K562 (cell line): ENCODE data around the gene C6orf15. TPM values are rescaled to one million over a fixed set of nuclear protein-coding genes. Genes with fewer than 3 reads are reported as not detected.

ENCODE experiments used
- ATF1 ChIP-seq, 2 experiments: fragments of 450-650 bp in 1 of 2; IDR thresholded peaks; 2 replicates each; pipeline ENCODE4 v1.6.1; 2016; ENCODE audit warnings: missing compliant biosample characterization in 1 of 2, missing genetic modification characterization in 1 of 2
- C11orf30 ChIP-seq: fragments of 450-650 bp; IDR thresholded peaks from 2 replicates; pipeline ENCODE4 v1.6.1; 2016; ENCODE audit warnings: low read depth, mild to moderate bottlenecking
- CBFA2T2 ChIP-seq: fragments of 450-650 bp; conservative IDR thresholded peaks from 2 replicates; pipeline ENCODE4 v1.6.1; 2017; ENCODE audit warnings: mild to moderate bottlenecking
- CCNT2 ChIP-seq: IDR thresholded peaks from 2 replicates; pipeline ENCODE4 v1.6.1; 2011; ENCODE audit warnings: borderline replicate concordance, low read depth, mild to moderate bottlenecking, moderate library complexity, mixed read lengths, low read length; ENCODE audit not compliant: insufficient read length; ENCODE audit errors: extremely low read depth
- CXXC5 ChIP-seq: fragments of 250-450 bp; sonication (Bioruptor Pico); IDR thresholded peaks from 2 replicates; pipeline ENCODE4 v1.8.0; 2022; ENCODE audit warnings: inconsistent platforms, mild to moderate bottlenecking, moderate library complexity
- EP300 ChIP-seq: IDR thresholded peaks from 2 replicates; pipeline ENCODE4 v1.6.1; 2012; ENCODE audit warnings: low read length, improper control_type of control experiment
- FOXM1 ChIP-seq, 2 experiments: fragments of 450-650 bp in 1 of 2; sonication (generic) in 1 of 2; formaldehyde crosslinking in 1 of 2; IDR thresholded peaks; 2 replicates each; pipeline versions ENCODE4 v1.6.1 to v1.9.0; 2017 to 2022; ENCODE audit warnings: low read depth in 2 of 2, mild to moderate bottlenecking in 2 of 2, missing genetic modification reagents in 1 of 2, moderate library complexity in 1 of 2
- GABPB2 ChIP-seq: fragments of 250-450 bp; sonication (Bioruptor Pico); conservative IDR thresholded peaks from 2 replicates; pipeline ENCODE4 v1.5.1; 2021; ENCODE audit warnings: mild to moderate bottlenecking
- KLF16 ChIP-seq: IDR thresholded peaks from 2 replicates; pipeline ENCODE4 v1.6.1; 2016; ENCODE audit warnings: antibody characterized with exemption
- NFE2 ChIP-seq: IDR thresholded peaks from 2 replicates; pipeline ENCODE4 v1.6.1; 2014; ENCODE audit warnings: antibody characterized with exemption, low read depth
- NFXL1 ChIP-seq: fragments of 450-650 bp; formaldehyde crosslinking; IDR thresholded peaks from 2 replicates; pipeline ENCODE4 v1.4.0; 2021; ENCODE audit warnings: mild to moderate bottlenecking
- SMARCA5 ChIP-seq: fragments of 450-650 bp; IDR thresholded peaks from 2 replicates; pipeline ENCODE4 v1.6.1; 2016
- SMARCE1 ChIP-seq: fragments of 450-650 bp; IDR thresholded peaks from 2 replicates; pipeline ENCODE4 v1.7.1; 2016; ENCODE audit warnings: mild to moderate bottlenecking
- SPI1 ChIP-seq: IDR thresholded peaks from 2 replicates; pipeline ENCODE4 v1.6.1; 2011; ENCODE audit warnings: low read depth, low read length, control low read depth, borderline replicate concordance
- SREBF2 ChIP-seq: sonication (generic); formaldehyde crosslinking; IDR thresholded peaks from 2 replicates; pipeline ENCODE4 v1.4.0; 2020; ENCODE audit warnings: mild to moderate bottlenecking, missing genetic modification reagents
- TAL1 ChIP-seq: fragments of 450-650 bp; IDR thresholded peaks from 2 replicates; pipeline ENCODE4 v1.6.1; 2016; ENCODE audit warnings: mild to moderate bottlenecking
- WHSC1 ChIP-seq: IDR thresholded peaks from one replicate; pipeline ENCODE4 v1.6.1; 2012; ENCODE audit warnings: low read length, control low read depth, inconsistent platforms
- ZKSCAN1 ChIP-seq: fragments of 150-350 bp; IDR thresholded peaks from 2 replicates; pipeline ENCODE4 v1.6.1; 2016; ENCODE audit warnings: low read depth, low read length
- ZNF133 ChIP-seq: fragments of 250-450 bp; sonication (Bioruptor Pico); IDR thresholded peaks from 2 replicates; pipeline ENCODE4 v1.4.0; 2020; ENCODE audit warnings: mild to moderate bottlenecking
- ZNF311 ChIP-seq: fragments of 250-450 bp; sonication (Bioruptor Pico); IDR thresholded peaks from 2 replicates; pipeline ENCODE4 v1.4.0; 2020; ENCODE audit warnings: mild to moderate bottlenecking, moderate library complexity
- ZNF431 ChIP-seq: sonication (generic); formaldehyde crosslinking; IDR thresholded peaks from 2 replicates; pipeline ENCODE4 v1.8.0; 2022; ENCODE audit warnings: mild to moderate bottlenecking, missing genetic modification reagents
- polyA plus RNA-seq, 8 experiments: library from polyadenylated mRNA; depleted of rRNA in 4 of 8; stranded (reverse) in 5 of 8; unstranded in 3 of 8; fragments of >200 nt; fragmentation: Nextera tagmentation in 2 of 8; fragmentation: Illumina TruSeq in 1 of 8; extraction: Ambion mirVana in 2 of 8; extraction: Trizol in 1 of 8; gene quantifications; 2 replicates each; pipeline versions ENCODE4 v1.2.1 to v1.2.3, GENCODE V29; 2011 to 2014; ENCODE audit warnings: inconsistent platforms in 1 of 8, missing spikeins in 1 of 8
- total RNA-seq, 7 experiments: library from RNA; depleted of rRNA in 6 of 7; stranded (reverse); fragments of >200 nt in 6 of 7; fragmentation: Illumina TruSeq in 2 of 7; extraction: Trizol in 2 of 7; gene quantifications; 2 replicates each; pipeline versions ENCODE4 v1.2.1 to v1.2.3, GENCODE V29; 2011 to 2021; ENCODE audit warnings: low replicate concordance in 1 of 7
- TF ChIP-seq, protein P1 (sequence below): fragments of 200-800 bp; sonication (Bioruptor generic); IDR thresholded peaks from 2 replicates; pipeline ENCODE4 v1.6.1; 2017; ENCODE audit warnings: missing genetic modification characterization, missing compliant biosample characterization
- TF ChIP-seq, protein P2 (sequence below): fragments of 450-650 bp; IDR thresholded peaks from 2 replicates; pipeline ENCODE4 v1.6.1; 2016; ENCODE audit warnings: low read depth, mild to moderate bottlenecking, moderate library complexity
- TF ChIP-seq, protein P3 (sequence below), 2 experiments: fragments of 450-650 bp; IDR thresholded peaks; 2 replicates each; pipeline ENCODE4 v1.6.1; 2016
- TF ChIP-seq, protein P4 (sequence below): sonication (generic); formaldehyde crosslinking; IDR thresholded peaks from 2 replicates; pipeline ENCODE4 v1.8.1; 2022; ENCODE audit warnings: missing genetic modification reagents
- TF ChIP-seq, protein P5 (sequence below): fragments of 250-450 bp; sonication (Bioruptor Pico); IDR thresholded peaks from 2 replicates; pipeline ENCODE4 v1.6.1; 2021; ENCODE audit warnings: mild to moderate bottlenecking

C6orf15 gene
- total and polyA plus RNA-seq, 9 of the 15 experiments (the other 6 are each of a cell fraction or from before 2014, with no cell fraction given), result not detected

DNA sequence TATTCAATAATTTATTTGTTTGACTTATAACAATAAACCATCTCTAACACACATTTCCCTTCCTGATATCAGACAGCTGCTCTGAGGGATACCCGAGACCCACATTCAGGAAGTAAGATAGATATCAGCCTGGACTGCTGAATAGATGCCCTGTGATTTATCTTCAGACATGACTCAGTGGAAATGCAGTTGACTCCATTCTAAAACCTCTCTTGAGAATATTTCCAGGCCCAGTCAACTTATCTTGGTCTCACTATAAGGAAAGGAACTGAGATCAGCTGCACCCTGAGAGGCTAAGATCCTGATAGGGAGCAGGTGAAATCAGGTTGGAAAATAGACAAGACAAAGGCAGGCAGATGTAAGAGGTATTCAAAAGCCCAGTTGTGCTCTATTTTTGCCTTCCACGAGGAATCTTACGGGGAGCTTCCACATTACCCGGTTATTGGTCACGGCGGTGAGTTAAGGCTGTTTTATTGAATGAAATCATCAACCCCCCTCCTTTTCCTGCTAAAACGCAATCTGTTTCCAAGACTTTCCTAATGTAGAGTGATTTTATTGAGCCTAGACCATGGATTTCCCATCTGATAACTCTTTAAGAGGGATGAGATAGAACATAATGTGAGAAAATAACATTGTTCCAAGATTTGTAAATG is 25.5 kb downstream of the C6orf15 start (continued):
- TF ChIP-seq, protein P1, sequence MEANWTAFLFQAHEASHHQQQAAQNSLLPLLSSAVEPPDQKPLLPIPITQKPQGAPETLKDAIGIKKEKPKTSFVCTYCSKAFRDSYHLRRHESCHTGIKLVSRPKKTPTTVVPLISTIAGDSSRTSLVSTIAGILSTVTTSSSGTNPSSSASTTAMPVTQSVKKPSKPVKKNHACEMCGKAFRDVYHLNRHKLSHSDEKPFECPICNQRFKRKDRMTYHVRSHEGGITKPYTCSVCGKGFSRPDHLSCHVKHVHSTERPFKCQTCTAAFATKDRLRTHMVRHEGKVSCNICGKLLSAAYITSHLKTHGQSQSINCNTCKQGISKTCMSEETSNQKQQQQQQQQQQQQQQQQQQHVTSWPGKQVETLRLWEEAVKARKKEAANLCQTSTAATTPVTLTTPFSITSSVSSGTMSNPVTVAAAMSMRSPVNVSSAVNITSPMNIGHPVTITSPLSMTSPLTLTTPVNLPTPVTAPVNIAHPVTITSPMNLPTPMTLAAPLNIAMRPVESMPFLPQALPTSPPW (CRISPR knock-in tag), result no peak
- TF ChIP-seq TAL1, result peak; percentile 47; the same call in 1 of the 2 replicates
- TF ChIP-seq ZNF133, result no peak
- peak; percentile 57 for TF ChIP-seq EP300
- peak; percentile 60 for TF ChIP-seq CBFA2T2
- no peak for TF ChIP-seq ZKSCAN1
- TF ChIP-seq FOXM1 (IDR thresholded peaks at IDR 0.05; ENCODE audit: low read depth), result 0 out of 2 replicates have a peak, but pooled peaks have one; percentile 17
- no peak for TF ChIP-seq FOXM1 (CRISPR knock-in tag; IDR thresholded peaks at IDR 0.05; ENCODE audit: low read depth)
- TF ChIP-seq ATF1 (CRISPR knock-in tag; IDR thresholded peaks at IDR 0.05), result no peak
- TF ChIP-seq ATF1 (tag; IDR thresholded peaks at IDR 0.05), result no peak
- TF ChIP-seq GABPB2, result no peak
- TF ChIP-seq NFE2, result peak; percentile 88
- TF ChIP-seq, protein P2, sequence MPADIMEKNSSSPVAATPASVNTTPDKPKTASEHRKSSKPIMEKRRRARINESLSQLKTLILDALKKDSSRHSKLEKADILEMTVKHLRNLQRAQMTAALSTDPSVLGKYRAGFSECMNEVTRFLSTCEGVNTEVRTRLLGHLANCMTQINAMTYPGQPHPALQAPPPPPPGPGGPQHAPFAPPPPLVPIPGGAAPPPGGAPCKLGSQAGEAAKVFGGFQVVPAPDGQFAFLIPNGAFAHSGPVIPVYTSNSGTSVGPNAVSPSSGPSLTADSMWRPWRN, result 0 out of 2 replicates have a peak, but pooled peaks have one; percentile 21
- TF ChIP-seq C11orf30, result peak; percentile 69
- TF ChIP-seq SMARCE1, result peak; percentile 71; the same call in 1 of the 2 replicates
- no peak for TF ChIP-seq WHSC1
- TF ChIP-seq, protein P3, sequence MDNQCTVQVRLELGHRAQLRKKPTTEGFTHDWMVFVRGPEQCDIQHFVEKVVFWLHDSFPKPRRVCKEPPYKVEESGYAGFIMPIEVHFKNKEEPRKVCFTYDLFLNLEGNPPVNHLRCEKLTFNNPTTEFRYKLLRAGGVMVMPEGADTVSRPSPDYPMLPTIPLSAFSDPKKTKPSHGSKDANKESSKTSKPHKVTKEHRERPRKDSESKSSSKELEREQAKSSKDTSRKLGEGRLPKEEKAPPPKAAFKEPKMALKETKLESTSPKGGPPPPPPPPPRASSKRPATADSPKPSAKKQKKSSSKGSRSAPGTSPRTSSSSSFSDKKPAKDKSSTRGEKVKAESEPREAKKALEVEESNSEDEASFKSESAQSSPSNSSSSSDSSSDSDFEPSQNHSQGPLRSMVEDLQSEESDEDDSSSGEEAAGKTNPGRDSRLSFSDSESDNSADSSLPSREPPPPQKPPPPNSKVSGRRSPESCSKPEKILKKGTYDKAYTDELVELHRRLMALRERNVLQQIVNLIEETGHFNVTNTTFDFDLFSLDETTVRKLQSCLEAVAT (IDR thresholded peaks at IDR 0.05), result no peak
- TF ChIP-seq SPI1, result no peak
- TF ChIP-seq, protein P4, sequence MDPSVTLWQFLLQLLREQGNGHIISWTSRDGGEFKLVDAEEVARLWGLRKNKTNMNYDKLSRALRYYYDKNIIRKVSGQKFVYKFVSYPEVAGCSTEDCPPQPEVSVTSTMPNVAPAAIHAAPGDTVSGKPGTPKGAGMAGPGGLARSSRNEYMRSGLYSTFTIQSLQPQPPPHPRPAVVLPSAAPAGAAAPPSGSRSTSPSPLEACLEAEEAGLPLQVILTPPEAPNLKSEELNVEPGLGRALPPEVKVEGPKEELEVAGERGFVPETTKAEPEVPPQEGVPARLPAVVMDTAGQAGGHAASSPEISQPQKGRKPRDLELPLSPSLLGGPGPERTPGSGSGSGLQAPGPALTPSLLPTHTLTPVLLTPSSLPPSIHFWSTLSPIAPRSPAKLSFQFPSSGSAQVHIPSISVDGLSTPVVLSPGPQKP (CRISPR knock-in tag), result no peak
- no peak for TF ChIP-seq ZNF431 (CRISPR knock-in tag)
- TF ChIP-seq SMARCA5, result 0 out of 2 replicates have a peak, but pooled peaks have one; percentile 21
- TF ChIP-seq NFXL1 (CRISPR knock-in tag), result no peak
- TF ChIP-seq KLF16, result 0 out of 2 replicates have a peak, but pooled peaks have one; percentile 16
- TF ChIP-seq, protein P5, sequence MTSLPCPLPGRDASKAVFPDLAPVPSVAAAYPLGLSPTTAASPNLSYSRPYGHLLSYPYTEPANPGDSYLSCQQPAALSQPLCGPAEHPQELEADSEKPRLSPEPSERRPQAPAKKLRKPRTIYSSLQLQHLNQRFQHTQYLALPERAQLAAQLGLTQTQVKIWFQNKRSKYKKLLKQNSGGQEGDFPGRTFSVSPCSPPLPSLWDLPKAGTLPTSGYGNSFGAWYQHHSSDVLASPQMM (CRISPR knock-in tag), result no peak
- TF ChIP-seq ZNF311, result no peak
- no peak for TF ChIP-seq CXXC5 (CRISPR knock-in tag)
- no peak for TF ChIP-seq SREBF2
- peak; percentile 56 for TF ChIP-seq CCNT2
